HepG2 (cell line): ENCODE results near the gene TRABD. TPM values are rescaled to one million over a fixed set of nuclear protein-coding genes. Genes with fewer than 3 reads are reported as not detected.

ENCODE experiments used
- CHD4 ChIP-seq: fragments of 200-600 bp; sonication (generic); IDR thresholded peaks from 2 replicates; pipeline ENCODE4 v1.7.0; 2017; ENCODE audit warnings: mild to moderate bottlenecking, low read length, borderline replicate concordance
- GABPB1 ChIP-seq: IDR thresholded peaks from 2 replicates; pipeline ENCODE4 v1.6.1; 2016; ENCODE audit warnings: mild to moderate bottlenecking, missing genetic modification reagents, moderate library complexity, missing compliant biosample characterization
- HDAC1 ChIP-seq: sonication (generic); formaldehyde crosslinking; IDR thresholded peaks from 2 replicates; pipeline ENCODE4 v1.5.1; 2020; ENCODE audit warnings: mild to moderate bottlenecking, missing genetic modification reagents
- KAT7 ChIP-seq: IDR thresholded peaks from 2 replicates; pipeline ENCODE4 v1.6.1; 2018; ENCODE audit warnings: borderline replicate concordance, missing compliant biosample characterization
- KMT2B ChIP-seq: IDR thresholded peaks from 2 replicates; pipeline ENCODE4 v1.6.1; 2016; ENCODE audit warnings: missing genetic modification reagents, missing compliant biosample characterization
- MBD4 ChIP-seq: IDR thresholded peaks from 2 replicates; pipeline ENCODE4 v1.6.1; 2012; ENCODE audit warnings: low read length, inconsistent platforms, borderline replicate concordance
- NR2C2 ChIP-seq: sonication (generic); formaldehyde crosslinking; IDR thresholded peaks from 2 replicates; pipeline ENCODE4 v1.4.0; 2020; ENCODE audit warnings: missing genetic modification reagents, mild to moderate bottlenecking, moderate library complexity, borderline replicate concordance
- PHF8 ChIP-seq: sonication (generic); formaldehyde crosslinking; IDR thresholded peaks from 2 replicates; pipeline ENCODE4 v1.5.0; 2020; ENCODE audit warnings: missing genetic modification reagents
- TEAD3 ChIP-seq: optimal IDR thresholded peaks from 2 replicates; pipeline ENCODE3; 2016; ENCODE audit warnings: borderline replicate concordance
- ZNF256 ChIP-seq: sonication (generic); formaldehyde crosslinking; conservative IDR thresholded peaks from 2 replicates; pipeline ENCODE4 v1.4.0; 2020; ENCODE audit warnings: missing genetic modification reagents
- ZNF337 ChIP-seq: sonication (generic); formaldehyde crosslinking; IDR thresholded peaks from 2 replicates; pipeline ENCODE4 v1.5.1; 2020; ENCODE audit warnings: missing genetic modification reagents, low read depth, mild to moderate bottlenecking, borderline replicate concordance
- ZNF343 ChIP-seq: sonication (generic); formaldehyde crosslinking; IDR thresholded peaks from 2 replicates; pipeline ENCODE4 v1.4.0; 2020; ENCODE audit warnings: mild to moderate bottlenecking, missing genetic modification reagents
- ZNF589 ChIP-seq: sonication (generic); formaldehyde crosslinking; conservative IDR thresholded peaks from 2 replicates; pipeline ENCODE4 v1.8.0; 2022; ENCODE audit warnings: mild to moderate bottlenecking, moderate library complexity, missing genetic modification reagents
- ZNF605 ChIP-seq: sonication (generic); formaldehyde crosslinking; IDR thresholded peaks from 2 replicates; pipeline ENCODE4 v1.8.0; 2022; ENCODE audit warnings: mild to moderate bottlenecking, missing genetic modification reagents
- ZNF747 ChIP-seq: sonication (generic); formaldehyde crosslinking; IDR thresholded peaks from 2 replicates; pipeline ENCODE4 v1.8.1; 2023; ENCODE audit warnings: missing genetic modification reagents, mild to moderate bottlenecking, borderline replicate concordance
- ZNF788 ChIP-seq: sonication (generic); formaldehyde crosslinking; IDR thresholded peaks from 2 replicates; pipeline ENCODE4 v1.5.0; 2020; ENCODE audit warnings: mild to moderate bottlenecking, missing genetic modification reagents, borderline replicate concordance
- polyA plus RNA-seq, 8 experiments: library from polyadenylated mRNA; depleted of rRNA in 3 of 8; stranded (reverse) in 7 of 8; unstranded in 1 of 8; fragments of >200 nt; fragmentation: Illumina TruSeq in 4 of 8; extraction: Trizol in 4 of 8; gene quantifications; 2 replicates each; pipeline versions ENCODE4 v1.2.1 to v1.2.3, GENCODE V29; 2011 to 2016; ENCODE audit warnings: low read depth in 4 of 8, missing spikeins in 1 of 8, mixed read lengths in 1 of 8; ENCODE audit not compliant: insufficient read depth in 1 of 8
- total RNA-seq, 5 experiments: library from RNA; depleted of rRNA; stranded (reverse); fragments of >200 nt; fragmentation: Illumina TruSeq; extraction: Trizol; gene quantifications; 2 replicates each; pipeline ENCODE4 v1.2.3, GENCODE V29; 2016; ENCODE audit warnings: low read depth in 1 of 5
- TF ChIP-seq, protein P1 (sequence below): sonication (generic); formaldehyde crosslinking; IDR thresholded peaks from 2 replicates; pipeline ENCODE4 v1.4.0; 2020; ENCODE audit warnings: missing genetic modification reagents, borderline replicate concordance
- TF ChIP-seq, protein P2 (sequence below): sonication (generic); formaldehyde crosslinking; IDR thresholded peaks from 2 replicates; pipeline ENCODE4 v1.4.0; 2020; ENCODE audit warnings: mild to moderate bottlenecking, missing genetic modification reagents
- TF ChIP-seq, protein P3 (sequence below): sonication (generic); formaldehyde crosslinking; IDR thresholded peaks from 2 replicates; pipeline ENCODE4 v1.5.0; 2020; ENCODE audit warnings: mild to moderate bottlenecking, missing genetic modification reagents
- TF ChIP-seq, protein P4 (sequence below): sonication (generic); formaldehyde crosslinking; conservative IDR thresholded peaks from 2 replicates; pipeline ENCODE4 v1.4.0; 2020; ENCODE audit warnings: missing genetic modification reagents

Gene TRABD
- total and polyA plus RNA-seq, 2 of the 13 experiments (the other 11 are each of a cell fraction or from before 2014, with no cell fraction given), result 21.5 to 28.9 TPM

DNA sequence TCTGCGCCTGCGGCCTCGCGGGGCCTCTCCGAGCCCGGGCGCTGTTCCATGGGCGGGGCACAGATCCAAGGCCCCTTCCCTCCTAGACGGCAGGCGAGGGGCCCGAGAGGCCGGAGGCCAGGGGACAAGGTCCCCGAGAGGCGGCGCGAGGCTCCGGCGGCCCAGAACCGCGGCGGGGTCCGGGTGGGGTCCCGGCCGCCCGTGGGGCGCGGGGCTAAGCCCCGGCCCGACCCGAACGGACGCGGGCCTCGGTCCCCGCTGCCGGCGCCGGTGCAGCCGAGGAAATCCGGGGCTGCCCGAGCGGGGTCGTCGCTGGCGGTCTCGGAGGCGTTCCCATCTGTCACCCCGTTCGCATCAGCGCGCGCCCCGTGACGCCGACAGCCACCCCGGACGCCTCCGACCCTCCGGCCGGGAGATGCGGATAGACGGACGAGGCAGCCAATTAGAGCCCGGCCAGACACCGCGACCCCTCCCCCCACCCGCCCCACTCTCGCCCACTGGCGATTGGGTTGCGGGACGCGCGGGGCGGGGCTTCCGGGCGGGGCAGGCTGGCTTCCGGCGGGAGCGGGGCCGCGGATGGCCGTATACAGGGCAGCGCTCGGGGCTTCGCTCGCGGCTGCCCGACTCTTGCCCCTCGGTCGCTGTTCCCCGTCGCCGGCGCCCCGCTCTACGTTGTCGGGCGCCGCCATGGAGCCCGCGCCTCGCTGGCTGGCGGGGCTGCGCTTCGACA is 14.9 kb downstream of the TRABD start, which contains the start of gene SELENOO (continued):
- no peak for TF ChIP-seq ZNF589 (CRISPR knock-in tag)
- TF ChIP-seq, protein P1, sequence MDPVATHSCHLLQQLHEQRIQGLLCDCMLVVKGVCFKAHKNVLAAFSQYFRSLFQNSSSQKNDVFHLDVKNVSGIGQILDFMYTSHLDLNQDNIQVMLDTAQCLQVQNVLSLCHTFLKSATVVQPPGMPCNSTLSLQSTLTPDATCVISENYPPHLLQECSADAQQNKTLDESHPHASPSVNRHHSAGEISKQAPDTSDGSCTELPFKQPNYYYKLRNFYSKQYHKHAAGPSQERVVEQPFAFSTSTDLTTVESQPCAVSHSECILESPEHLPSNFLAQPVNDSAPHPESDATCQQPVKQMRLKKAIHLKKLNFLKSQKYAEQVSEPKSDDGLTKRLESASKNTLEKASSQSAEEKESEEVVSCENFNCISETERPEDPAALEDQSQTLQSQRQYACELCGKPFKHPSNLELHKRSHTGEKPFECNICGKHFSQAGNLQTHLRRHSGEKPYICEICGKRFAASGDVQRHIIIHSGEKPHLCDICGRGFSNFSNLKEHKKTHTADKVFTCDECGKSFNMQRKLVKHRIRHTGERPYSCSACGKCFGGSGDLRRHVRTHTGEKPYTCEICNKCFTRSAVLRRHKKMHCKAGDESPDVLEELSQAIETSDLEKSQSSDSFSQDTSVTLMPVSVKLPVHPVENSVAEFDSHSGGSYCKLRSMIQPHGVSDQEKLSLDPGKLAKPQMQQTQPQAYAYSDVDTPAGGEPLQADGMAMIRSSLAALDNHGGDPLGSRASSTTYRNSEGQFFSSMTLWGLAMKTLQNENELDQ (CRISPR knock-in tag), result no peak
- TF ChIP-seq GABPB1 (CRISPR knock-in tag), result peak; percentile 95
- TF ChIP-seq TEAD3 (CRISPR knock-in tag), result no peak
- TF ChIP-seq, protein P2, sequence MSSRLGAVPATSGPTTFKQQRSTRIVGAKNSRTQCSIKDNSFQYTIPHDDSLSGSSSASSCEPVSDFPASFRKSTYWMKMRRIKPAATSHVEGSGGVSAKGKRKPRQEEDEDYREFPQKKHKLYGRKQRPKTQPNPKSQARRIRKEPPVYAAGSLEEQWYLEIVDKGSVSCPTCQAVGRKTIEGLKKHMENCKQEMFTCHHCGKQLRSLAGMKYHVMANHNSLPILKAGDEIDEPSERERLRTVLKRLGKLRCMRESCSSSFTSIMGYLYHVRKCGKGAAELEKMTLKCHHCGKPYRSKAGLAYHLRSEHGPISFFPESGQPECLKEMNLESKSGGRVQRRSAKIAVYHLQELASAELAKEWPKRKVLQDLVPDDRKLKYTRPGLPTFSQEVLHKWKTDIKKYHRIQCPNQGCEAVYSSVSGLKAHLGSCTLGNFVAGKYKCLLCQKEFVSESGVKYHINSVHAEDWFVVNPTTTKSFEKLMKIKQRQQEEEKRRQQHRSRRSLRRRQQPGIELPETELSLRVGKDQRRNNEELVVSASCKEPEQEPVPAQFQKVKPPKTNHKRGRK (CRISPR knock-in tag), result no peak
- TF ChIP-seq KAT7 (CRISPR knock-in tag), result no peak
- TF ChIP-seq, protein P3, sequence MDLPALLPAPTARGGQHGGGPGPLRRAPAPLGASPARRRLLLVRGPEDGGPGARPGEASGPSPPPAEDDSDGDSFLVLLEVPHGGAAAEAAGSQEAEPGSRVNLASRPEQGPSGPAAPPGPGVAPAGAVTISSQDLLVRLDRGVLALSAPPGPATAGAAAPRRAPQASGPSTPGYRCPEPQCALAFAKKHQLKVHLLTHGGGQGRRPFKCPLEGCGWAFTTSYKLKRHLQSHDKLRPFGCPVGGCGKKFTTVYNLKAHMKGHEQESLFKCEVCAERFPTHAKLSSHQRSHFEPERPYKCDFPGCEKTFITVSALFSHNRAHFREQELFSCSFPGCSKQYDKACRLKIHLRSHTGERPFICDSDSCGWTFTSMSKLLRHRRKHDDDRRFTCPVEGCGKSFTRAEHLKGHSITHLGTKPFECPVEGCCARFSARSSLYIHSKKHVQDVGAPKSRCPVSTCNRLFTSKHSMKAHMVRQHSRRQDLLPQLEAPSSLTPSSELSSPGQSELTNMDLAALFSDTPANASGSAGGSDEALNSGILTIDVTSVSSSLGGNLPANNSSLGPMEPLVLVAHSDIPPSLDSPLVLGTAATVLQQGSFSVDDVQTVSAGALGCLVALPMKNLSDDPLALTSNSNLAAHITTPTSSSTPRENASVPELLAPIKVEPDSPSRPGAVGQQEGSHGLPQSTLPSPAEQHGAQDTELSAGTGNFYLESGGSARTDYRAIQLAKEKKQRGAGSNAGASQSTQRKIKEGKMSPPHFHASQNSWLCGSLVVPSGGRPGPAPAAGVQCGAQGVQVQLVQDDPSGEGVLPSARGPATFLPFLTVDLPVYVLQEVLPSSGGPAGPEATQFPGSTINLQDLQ (CRISPR knock-in tag), result no peak
- TF ChIP-seq ZNF256 (CRISPR knock-in tag), result no peak
- TF ChIP-seq, protein P4, sequence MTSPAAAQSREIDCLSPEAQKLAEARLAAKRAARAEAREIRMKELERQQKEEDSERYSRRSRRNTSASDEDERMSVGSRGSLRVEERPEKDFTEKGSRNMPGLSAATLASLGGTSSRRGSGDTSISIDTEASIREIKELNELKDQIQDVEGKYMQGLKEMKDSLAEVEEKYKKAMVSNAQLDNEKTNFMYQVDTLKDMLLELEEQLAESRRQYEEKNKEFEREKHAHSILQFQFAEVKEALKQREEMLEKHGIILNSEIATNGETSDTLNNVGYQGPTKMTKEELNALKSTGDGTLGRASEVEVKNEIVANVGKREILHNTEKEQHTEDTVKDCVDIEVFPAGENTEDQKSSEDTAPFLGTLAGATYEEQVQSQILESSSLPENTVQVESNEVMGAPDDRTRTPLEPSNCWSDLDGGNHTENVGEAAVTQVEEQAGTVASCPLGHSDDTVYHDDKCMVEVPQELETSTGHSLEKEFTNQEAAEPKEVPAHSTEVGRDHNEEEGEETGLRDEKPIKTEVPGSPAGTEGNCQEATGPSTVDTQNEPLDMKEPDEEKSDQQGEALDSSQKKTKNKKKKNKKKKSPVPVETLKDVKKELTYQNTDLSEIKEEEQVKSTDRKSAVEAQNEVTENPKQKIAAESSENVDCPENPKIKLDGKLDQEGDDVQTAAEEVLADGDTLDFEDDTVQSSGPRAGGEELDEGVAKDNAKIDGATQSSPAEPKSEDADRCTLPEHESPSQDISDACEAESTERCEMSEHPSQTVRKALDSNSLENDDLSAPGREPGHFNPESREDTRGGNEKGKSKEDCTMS (CRISPR knock-in tag), result no peak
- peak; percentile 72 for TF ChIP-seq NR2C2 (CRISPR knock-in tag)
- 0 out of 2 replicates have a peak, but pooled peaks have one; percentile 33 for TF ChIP-seq ZNF605 (CRISPR knock-in tag)
- TF ChIP-seq ZNF337, result no peak
- TF ChIP-seq HDAC1 (CRISPR knock-in tag), result peak; percentile 52; the same call in 1 of the 2 replicates
- TF ChIP-seq PHF8 (CRISPR knock-in tag), result peak; percentile 44; the same call in 1 of the 2 replicates
- TF ChIP-seq ZNF788 (CRISPR knock-in tag), result peak; percentile 36; the same call in 1 of the 2 replicates
- TF ChIP-seq ZNF343 (CRISPR knock-in tag), result 0 out of 2 replicates have a peak, but pooled peaks have one; percentile 24
- TF ChIP-seq ZNF747 (CRISPR knock-in tag), result no peak
- peak; percentile 53 for TF ChIP-seq KMT2B (CRISPR knock-in tag)
- no peak for TF ChIP-seq CHD4
- no peak for TF ChIP-seq MBD4
